H9 (cell line): ENCODE data around the gene FLT3. TPM values are rescaled to one million over a fixed set of nuclear protein-coding genes. Genes with fewer than 3 reads are reported as not detected.
A peak's percentile ranks its signal among the peaks of the same experiment; 100 is the strongest.

Experiments
- DNase-seq: peaks from one replicate; pipeline ENCODE4 v3.0.0-alpha.2; 2017
- H2AFZ ChIP-seq: one replicate; pipeline ENCODE4 v1.6.1; 2013; ENCODE audit warnings: mild to moderate bottlenecking, low read length, control low read depth, moderate library complexity
- H2AK5ac ChIP-seq: 2 replicates; pipeline ENCODE4 v1.6.1; 2013; ENCODE audit warnings: low read length, control low read depth, mixed read lengths; ENCODE audit not compliant: insufficient read length
- H2BK120ac ChIP-seq: one replicate; pipeline ENCODE4 v1.6.1; 2013; ENCODE audit warnings: low read depth, mild to moderate bottlenecking, low read length, control low read depth, inconsistent platforms; ENCODE audit not compliant: poor library complexity, severe bottlenecking
- H2BK12ac ChIP-seq: 2 replicates; pipeline ENCODE4 v1.6.1; 2013; ENCODE audit warnings: low read length, control low read depth, mixed read lengths, low read depth; ENCODE audit not compliant: insufficient read length
- H2BK15ac ChIP-seq: 2 replicates; pipeline ENCODE4 v1.6.1; 2013; ENCODE audit warnings: low read depth, low read length, control low read depth
- H2BK20ac ChIP-seq: one replicate; pipeline ENCODE4 v1.6.1; 2013; ENCODE audit warnings: low read depth, mild to moderate bottlenecking, low read length, control low read depth, inconsistent platforms; ENCODE audit not compliant: poor library complexity, severe bottlenecking
- H2BK5ac ChIP-seq: 2 replicates; pipeline ENCODE4 v1.6.1; 2013; ENCODE audit warnings: low read length, control low read depth, mixed read lengths; ENCODE audit not compliant: insufficient read length
- H3K14ac ChIP-seq: 2 replicates; pipeline ENCODE4 v1.6.1; 2013; ENCODE audit warnings: low read length, control low read depth; ENCODE audit not compliant: insufficient read depth
- H3K18ac ChIP-seq: 2 replicates; pipeline ENCODE4 v1.6.1; 2013; ENCODE audit warnings: low read depth, mild to moderate bottlenecking, mixed read lengths, low read length, control low read depth; ENCODE audit not compliant: insufficient read length
- H3K23ac ChIP-seq: 2 replicates; pipeline ENCODE4 v1.6.1; 2013; ENCODE audit warnings: low read length, control low read depth, mixed read lengths, low read depth; ENCODE audit not compliant: insufficient read length
- H3K23me2 ChIP-seq: 2 replicates; pipeline ENCODE4 v1.6.1; 2013; ENCODE audit warnings: low read depth, mild to moderate bottlenecking, mixed read lengths, low read length, control low read depth; ENCODE audit not compliant: insufficient read length, poor library complexity, severe bottlenecking
- H3K27ac ChIP-seq: 2 replicates; pipeline ENCODE4 v1.5.1; 2013; ENCODE audit warnings: low read length, control low read depth, mixed read lengths, low read depth; ENCODE audit not compliant: insufficient read length
- H3K27me3 ChIP-seq: 2 replicates; pipeline ENCODE4 v1.6.1; 2013; ENCODE audit warnings: low read length, control low read depth, inconsistent platforms; ENCODE audit not compliant: insufficient read depth
- H3K4ac ChIP-seq: 2 replicates; pipeline ENCODE4 v1.6.1; 2013; ENCODE audit warnings: low read depth, mild to moderate bottlenecking, control low read depth, inconsistent platforms, low read length, moderate library complexity
- H3K4me1 ChIP-seq: 2 replicates; pipeline ENCODE4 v1.6.1; 2013; ENCODE audit warnings: low read length, control low read depth, inconsistent platforms; ENCODE audit not compliant: insufficient read depth
- H3K4me2 ChIP-seq: 2 replicates; pipeline ENCODE4 v1.6.1; 2013; ENCODE audit warnings: low read length, control low read depth, mixed read lengths; ENCODE audit not compliant: insufficient read length, insufficient read depth
- H3K56ac ChIP-seq: 2 replicates; pipeline ENCODE4 v1.6.1; 2013; ENCODE audit warnings: low read depth, mild to moderate bottlenecking, mixed read lengths, low read length, control low read depth; ENCODE audit not compliant: insufficient read length
- H3K79me1 ChIP-seq: 2 replicates; pipeline ENCODE4 v1.6.1; 2013; ENCODE audit warnings: low read depth, mild to moderate bottlenecking, moderate library complexity, low read length, control low read depth, inconsistent platforms; ENCODE audit not compliant: insufficient read depth, poor library complexity, severe bottlenecking
- H3K79me2 ChIP-seq: 2 replicates; pipeline ENCODE4 v1.6.1; 2013; ENCODE audit warnings: low read length, control low read depth, inconsistent platforms; ENCODE audit not compliant: insufficient read depth
- H3K9ac ChIP-seq: 2 replicates; pipeline ENCODE4 v1.6.1; 2013; ENCODE audit warnings: low read length, control low read depth, mixed read lengths; ENCODE audit not compliant: insufficient read length; ENCODE audit errors: extremely low read depth
- H3K9me3 ChIP-seq: one replicate; pipeline ENCODE4 v1.6.1; 2013; ENCODE audit warnings: low read depth, low read length, inconsistent platforms; ENCODE audit not compliant: control insufficient read depth
- H3T11ph ChIP-seq: one replicate; pipeline ENCODE4 v1.6.1; 2013; ENCODE audit warnings: mild to moderate bottlenecking, low read length, control low read depth, inconsistent platforms
- H4K20me1 ChIP-seq: one replicate; pipeline ENCODE4 v1.6.1; 2013; ENCODE audit not compliant: control insufficient read depth, insufficient read length, insufficient read depth
- H4K5ac ChIP-seq: 2 replicates; pipeline ENCODE4 v1.6.1; 2013; ENCODE audit warnings: low read depth, mild to moderate bottlenecking, mixed read lengths, low read length, control low read depth; ENCODE audit not compliant: insufficient read length
- H4K8ac ChIP-seq: replicated peaks from 2 replicates; pipeline ENCODE4 v1.6.1; 2013; ENCODE audit warnings: low read length, control low read depth, mixed read lengths, low read depth; ENCODE audit not compliant: insufficient read length
- H4K91ac ChIP-seq: 2 replicates; pipeline ENCODE4 v1.6.1; 2013; ENCODE audit warnings: low read depth, mild to moderate bottlenecking, moderate library complexity, mixed read lengths, low read length, control low read depth; ENCODE audit not compliant: insufficient read length
- H3K27ac Mint-ChIP-seq, 3 experiments: 2 replicates in 2 of 3; 3 replicates in 1 of 3; pipeline ENCODE4 v1.8.0; 2020 to 2021; ENCODE audit warnings: mixed read lengths in 3 of 3, mild to moderate bottlenecking in 1 of 3, moderate library complexity in 1 of 3
- H3K27me3 Mint-ChIP-seq: 2 replicates; pipeline ENCODE4 v1.8.0; 2021; ENCODE audit warnings: low read depth, mild to moderate bottlenecking, moderate library complexity, mixed read lengths
- H3K36me3 Mint-ChIP-seq, 3 experiments: 2 replicates in 2 of 3; 3 replicates in 1 of 3; pipeline ENCODE4 v1.8.0; 2020 to 2021; ENCODE audit warnings: low read depth in 3 of 3, mixed read lengths in 3 of 3; ENCODE audit not compliant: insufficient read depth in 1 of 3
- H3K4me1 Mint-ChIP-seq, 2 experiments: 2 replicates each; pipeline ENCODE4 v1.8.0; 2020; ENCODE audit warnings: mixed read lengths in 2 of 2
- H3K4me3 Mint-ChIP-seq, 2 experiments: 2 replicates in 1 of 2; 3 replicates in 1 of 2; pipeline ENCODE4 v1.8.0; 2020 to 2021; ENCODE audit warnings: mild to moderate bottlenecking in 2 of 2, mixed read lengths in 2 of 2, moderate library complexity in 1 of 2
- H3K9me3 Mint-ChIP-seq, 2 experiments: 2 replicates in 1 of 2; 3 replicates in 1 of 2; pipeline ENCODE4 v1.8.0; 2020; ENCODE audit warnings: mild to moderate bottlenecking in 2 of 2, mixed read lengths in 2 of 2, moderate library complexity in 1 of 2
- CTCF ChIP-seq: fragments of 200-600 bp; sonication (generic); conservative IDR thresholded peaks from 3 replicates; pipeline ENCODE4 v1.8.0; 2021; ENCODE audit warnings: antibody characterized with exemption, mild to moderate bottlenecking
- WGBS: extraction: QIAGEN DNeasy Blood & Tissue Kit; methylation state at CpG from one replicate; pipeline ENCODE4 v1.1.7; 2013; ENCODE audit warnings: missing lambda C conversion rate, low lambda C conversion rate, mixed read lengths; ENCODE audit not compliant: insufficient read length; ENCODE audit errors: extremely low coverage; 5-methylcytosine and 5-hydroxymethylcytosine counted together
- total RNA-seq: library from RNA; stranded (reverse); gene quantifications from 2 replicates; pipeline ENCODE4 v1.2.1, GENCODE V29; 2021

The FLT3 gene
- total RNA-seq, 1 experiment from 2014 or later = 0.44 TPM

GRCh38 chr13:28140433-28141125, 40.2 kb upstream of the FLT3 start:
- Histone ChIP-seq H3K4ac (no peak overlapping the region), H2AFZ (no peak overlapping the region), H3K56ac (no peak overlapping the region), H4K5ac (no peak overlapping the region), H2BK5ac (no peak overlapping the region), H3K27me3 (no peaks in the 10 kb centered on the region), H3K27ac (no peak overlapping the region), H3K79me1 (peaks cover 6% of the 10 kb centered on the region), H3T11ph (no peak overlapping the region), H4K91ac (no peak overlapping the region), H2BK20ac (no peak overlapping the region), H3K9me3 (no peaks in the 10 kb centered on the region), H3K4me2 (peak overlapping the region; percentile 81), H3K9ac (peak overlapping the region; percentile 91), H3K4me1 (0 out of 2 replicates have a peak, but pooled peaks cover 2% of the 10 kb centered on the region), H4K20me1 (no peaks in the 10 kb centered on the region), H3K79me2 (peaks cover 28% of the 10 kb centered on the region), H2BK15ac (no peak overlapping the region), H4K8ac (no peak overlapping the region), H3K18ac (no peak overlapping the region), H2BK12ac (peak overlapping the region; percentile 35), H3K23ac (no peak overlapping the region), H2BK120ac (no peak overlapping the region), H3K23me2 (peaks cover 12% of the 10 kb centered on the region), H3K14ac (no peak overlapping the region), H2AK5ac (peak overlapping the region; percentile 50)
- no peak for DNase-seq
- TF ChIP-seq CTCF = no peak
- Mint-ChIP-seq H3K36me3 (peaks cover 4 to 11% (median 5%) of the 10 kb centered on the region in 3 experiments; a peak in 4 of 7 replicates), H3K4me1 (peaks cover 39 to 51% of the 10 kb centered on the region in 2 experiments), H3K9me3 (no peaks in the 10 kb centered on the region; a peak in 1 of 5 replicates), H3K4me3 (peak overlapping the region; percentile 81 to 90), H3K27me3 (no peaks in the 10 kb centered on the region), H3K27ac (peak overlapping the region; percentile 83 to 96 (median 95))
- no CpG with 5 or more reads among the region's 10 CpGs for WGBS
